ENCODE measurements around the gene LAMA3. TPM values are rescaled to one million over a fixed set of nuclear protein-coding genes. Genes with fewer than 3 reads are reported as not detected.

LAMA3 gene
- total RNA-seq, 4 donors from 2014 or later = 155 to 456 (median 173) TPM

GRCh38 chr18:23853448-23854195, 164.4 kb downstream of the LAMA3 start:
- DNase-seq (ENCODE audit: low spot score in 2 of 2) = no peak
- H3K4me3 ChIP-seq (ENCODE audit: low read depth, poor library complexity, severe bottlenecking) = no peak overlapping the region
- WGBS, 2 donors = 74 to 85% methylated on average over 8 of the region's 8 CpGs
- intact Hi-C loops (cut with DNase I; ENCODE audit: low total_unique reads) = no loop called here
- TF ChIP-seq POLR2A (IDR thresholded peaks at IDR 0.05) = no peak
- TF ChIP-seq CTCF (IDR thresholded peaks at IDR 0.05) = no peak

GRCh38 chr18:23855721-23856120, 166.5 kb downstream of the LAMA3 start:
- no peak for TF ChIP-seq POLR2A (IDR thresholded peaks at IDR 0.05)
- no peak for TF ChIP-seq CTCF (IDR thresholded peaks at IDR 0.05)
- no peak overlapping the region for H3K4me3 ChIP-seq (ENCODE audit: low read depth, poor library complexity, severe bottlenecking)
- WGBS, 2 donors = 93 to 94% methylated on average over 5 of the region's 5 CpGs
- no peak for DNase-seq (ENCODE audit: low spot score in 2 of 2)
- intact Hi-C loops (cut with DNase I; ENCODE audit: low total_unique reads) = no loop called here

GRCh38 chr18:23856466-23857163, 167.4 kb downstream of the LAMA3 start:
- WGBS, 2 donors = 64 to 67% methylated on average over 5 of the region's 5 CpGs
- TF ChIP-seq CTCF (IDR thresholded peaks at IDR 0.05) (no peak), POLR2A (IDR thresholded peaks at IDR 0.05) (no peak)
- intact Hi-C loops (cut with DNase I; ENCODE audit: low total_unique reads) = no loop called here
- no peak for DNase-seq (ENCODE audit: low spot score in 2 of 2)
- H3K4me3 ChIP-seq (ENCODE audit: low read depth, poor library complexity, severe bottlenecking) = no peak overlapping the region

GRCh38 chr18:23857164-23857552, 167.9 kb downstream of the LAMA3 start:
- no peak for TF ChIP-seq POLR2A (IDR thresholded peaks at IDR 0.05)
- no peak for TF ChIP-seq CTCF (IDR thresholded peaks at IDR 0.05)
- 89 to 96% methylated on average over 5 of the region's 5 CpGs for WGBS, 2 donors
- intact Hi-C loops (cut with DNase I; ENCODE audit: low total_unique reads) = no loop called here
- no peak for DNase-seq (ENCODE audit: low spot score in 2 of 2)
- no peak overlapping the region for H3K4me3 ChIP-seq (ENCODE audit: low read depth, poor library complexity, severe bottlenecking)

- TF ChIP-seq POLR2A (IDR thresholded peaks at IDR 0.05) (no peak), CTCF (IDR thresholded peaks at IDR 0.05) (no peak)
- H3K4me3 ChIP-seq (ENCODE audit: low read depth, poor library complexity, severe bottlenecking) = no peak overlapping the region
- DNase-seq (ENCODE audit: low spot score in 2 of 2) = no peak
- WGBS, 2 donors = 85 to 95% methylated on average over 9 of the region's 9 CpGs
- intact Hi-C loops (cut with DNase I; ENCODE audit: low total_unique reads) = no loop called here
Observed at GRCh38 chr18:23857756-23858155, 168.5 kb downstream of the LAMA3 start.
